Measurements from ENCODE around the gene KHNYN.

DNA sequence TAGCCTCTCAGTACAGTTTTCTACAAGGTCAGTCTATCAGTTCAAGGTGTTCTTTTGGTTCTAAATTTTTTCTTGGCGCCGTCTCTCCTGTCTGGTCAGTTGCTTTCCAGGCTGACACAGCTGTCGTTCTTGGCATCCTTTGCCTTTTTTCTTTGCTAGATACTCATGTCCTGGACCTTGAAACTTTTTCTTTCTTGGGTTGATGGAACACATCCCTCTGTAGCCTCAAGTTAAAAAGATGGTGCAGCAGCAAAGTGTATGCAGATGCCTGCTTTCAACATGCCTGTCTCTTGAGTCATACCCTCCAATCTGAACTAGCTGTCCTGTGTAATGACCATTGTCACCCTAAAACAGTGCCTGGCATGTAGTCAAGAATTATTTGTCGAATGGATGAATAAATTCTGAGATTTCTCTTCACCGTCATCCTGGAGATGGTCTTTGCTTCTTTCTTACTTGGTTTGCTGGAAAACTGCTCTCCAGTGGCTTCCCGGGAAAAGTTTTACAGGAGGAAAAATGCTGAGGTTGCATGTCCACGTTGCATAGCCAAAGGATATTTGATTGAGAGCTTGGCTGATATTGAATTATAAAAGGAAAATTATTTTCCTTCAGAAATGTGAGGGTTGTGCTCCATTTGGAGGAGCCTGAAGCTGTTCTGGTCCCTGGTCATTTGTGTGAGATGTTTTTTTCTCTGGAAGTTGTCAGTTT lies 26.3 kb upstream of the KHNYN start:
- no peak for TF ChIP-seq CTBP1 (IDR thresholded peaks at IDR 0.05; ENCODE audit: borderline replicate concordance)
- no peak for TF ChIP-seq SP1 (IDR thresholded peaks at IDR 0.05)
- TF ChIP-seq ARNT (IDR thresholded peaks at IDR 0.05) = no peak
- no peak for TF ChIP-seq HDGF (IDR thresholded peaks at IDR 0.05; ENCODE audit: borderline replicate concordance)
- no peak for TF ChIP-seq SUZ12 (IDR thresholded peaks at IDR 0.05)
- TF ChIP-seq FOXM1 (IDR thresholded peaks at IDR 0.05; ENCODE audit: borderline replicate concordance) = no peak
- no peak for TF ChIP-seq BHLHE40 (IDR thresholded peaks at IDR 0.05; ENCODE audit: borderline replicate concordance)
- TF ChIP-seq ZNF384 (IDR thresholded peaks at IDR 0.05) = no peak
- TF ChIP-seq L3MBTL2 (conservative IDR thresholded peaks at IDR 0.05) = no peak
- no peak for TF ChIP-seq ELF4 (IDR thresholded peaks at IDR 0.05)
- TF ChIP-seq FOXA1 (IDR thresholded peaks at IDR 0.05) = no peak
